ENCODE results near the gene RIMBP2. TPM values are rescaled to one million over a fixed set of nuclear protein-coding genes. Genes with fewer than 3 reads are reported as not detected.

Gene RIMBP2
- total RNA-seq, 1 donor from 2014 or later, result 2.3 TPM

- ATAC-seq, result no peak
These were observed 235.9 kb downstream of the RIMBP2 start for GRCh38 chr12:130480231-130480630.

- ATAC-seq, result no peak
These were observed 236.5 kb downstream of the RIMBP2 start for GRCh38 chr12:130479401-130480125.

- no peak for ATAC-seq
These were observed 237.3 kb downstream of the RIMBP2 start for GRCh38 chr12:130478786-130479185.

GRCh38 chr12:130477701-130478100, 238.4 kb downstream of the RIMBP2 start:
- no peak for ATAC-seq

GRCh38 chr12:130477266-130477665, 238.8 kb downstream of the RIMBP2 start:
- ATAC-seq, result no peak

GRCh38 chr12:130476451-130477135, 239.5 kb downstream of the RIMBP2 start:
- no peak for ATAC-seq

- ATAC-seq, result no peak
These were observed 241.4 kb downstream of the RIMBP2 start for GRCh38 chr12:130474599-130475269.

- ATAC-seq, result no peak
These were observed 242.8 kb downstream of the RIMBP2 start for GRCh38 chr12:130473266-130473665.

GRCh38 chr12:130470969-130471368, 245.1 kb downstream of the RIMBP2 start:
- ATAC-seq, result no peak

- ATAC-seq, result no peak
These were observed 246.5 kb downstream of the RIMBP2 start for GRCh38 chr12:130469552-130469951.

- no peak for ATAC-seq
These were observed 247.3 kb downstream of the RIMBP2 start for GRCh38 chr12:130468700-130469245.

- no peak for ATAC-seq
These were observed 247.9 kb downstream of the RIMBP2 start for GRCh38 chr12:130468186-130468585.

GRCh38 chr12:130465626-130466025, 250.5 kb downstream of the RIMBP2 start:
- ATAC-seq, result no peak

GRCh38 chr12:130465046-130465445, 251.1 kb downstream of the RIMBP2 start:
- ATAC-seq, result no peak

GRCh38 chr12:130463818-130464670, 252.1 kb downstream of the RIMBP2 start:
- no peak for ATAC-seq

GRCh38 chr12:130463275-130463658, 252.8 kb downstream of the RIMBP2 start:
- ATAC-seq, result no peak

- no peak for ATAC-seq
These were observed 253.4 kb downstream of the RIMBP2 start for GRCh38 chr12:130462558-130463274.

GRCh38 chr12:130461839-130462557, 254.1 kb downstream of the RIMBP2 start:
- no peak for ATAC-seq

- ATAC-seq, result no peak
These were observed 254.7 kb downstream of the RIMBP2 start for GRCh38 chr12:130461447-130461815.

GRCh38 chr12:130460611-130461446, 255.3 kb downstream of the RIMBP2 start:
- ATAC-seq, result no peak

Data from esophagus mucosa (tissue), 1 donor.